HepG2 (cell line): ENCODE results near the gene COPA. TPM values are rescaled to one million over a fixed set of nuclear protein-coding genes. Genes with fewer than 3 reads are reported as not detected.
A peak's percentile ranks its signal among the peaks of the same experiment; 100 is the strongest.

Experiments
- ATAC-seq: fragments of 200-7000 bp; cut with Tn5 transposase; 3 replicates; pipeline ENCODE4 v1.9.1; 2020; ENCODE audit warnings: mild to moderate bottlenecking, moderate library complexity
- BruUV-seq: library from RNA; stranded (reverse); fragments of 400-500 nt; replicated peaks from 2 replicates; lab custom pipeline; 2021; lab: Mats Ljungman, UMichigan
- CTCF ChIA-PET: fragments of 300-600 bp; formaldehyde crosslinking; extraction: SDS; loops from one replicate; lab custom pipeline; 2021; ENCODE audit warnings: low total read pairs, inconsistent platforms, low intra/inter-chr PET ratio; lab: Yijun Ruan, JAX
- POLR2A ChIA-PET: fragments of 350-600 bp; sonication (Branson Sonifier 250); formaldehyde crosslinking; loops from one replicate; lab custom pipeline; 2020; ENCODE audit warnings: antibody characterized with exemption, inconsistent platforms; lab: Yijun Ruan, JAX
- DNase-seq: peaks from one replicate; pipeline ENCODE4 v3.0.0-alpha.2; 2015; ENCODE audit warnings: low spot score
- FAIRE-seq: peaks from 3 replicates; lab custom pipeline; 2011; peaks lifted over from hg19 to GRCh38; lab: Jason Lieb, UNC
- H2AFZ ChIP-seq: one replicate; pipeline ENCODE4 v1.6.1; 2011; ENCODE audit warnings: low read length, inconsistent platforms
- H3K27ac ChIP-seq: fragments of 300-600 bp; 3 replicates; pipeline ENCODE4 v1.8.0; 2011; ENCODE audit warnings: mixed run types, mild to moderate bottlenecking, mixed read lengths, low read length, inconsistent platforms; ENCODE audit not compliant: insufficient read depth; ENCODE audit errors: extremely low read length
- H3K27me3 ChIP-seq, 2 experiments: fragments of 200-600 bp in 1 of 2; 2 replicates in 1 of 2; 3 replicates in 1 of 2; pipeline versions ENCODE4 v1.6.0 to v1.8.0; 2011; ENCODE audit warnings: low read length in 2 of 2, mild to moderate bottlenecking in 2 of 2, moderate library complexity in 2 of 2, inconsistent platforms in 1 of 2; ENCODE audit not compliant: insufficient read depth in 2 of 2, control insufficient read depth in 1 of 2
- H3K36me3 ChIP-seq, 2 experiments: fragments of 200-600 bp in 1 of 2; replicated peaks in 1 of 2; 2 replicates in 1 of 2; 3 replicates in 1 of 2; pipeline versions ENCODE4 v1.5.1 to v1.8.0; 2011; ENCODE audit warnings: low read length in 2 of 2, inconsistent platforms in 1 of 2; ENCODE audit not compliant: insufficient read depth in 2 of 2, control insufficient read depth in 1 of 2
- H3K4me1 ChIP-seq: 2 replicates; pipeline ENCODE4 v1.5.1; 2012; ENCODE audit warnings: low read length, inconsistent platforms; ENCODE audit not compliant: insufficient read depth
- H3K4me2 ChIP-seq: 2 replicates; pipeline ENCODE4 v1.6.0; 2011; ENCODE audit warnings: low read depth, low read length, inconsistent platforms
- H3K4me3 ChIP-seq, 3 experiments: fragments of 200-600 bp in 1 of 3; sonication (generic), shearing (Covaris generic) in 1 of 3; replicated peaks in 1 of 3; 2 replicates each; pipeline ENCODE4 v1.5.1; 2011 to 2016; ENCODE audit warnings: low read length in 3 of 3, inconsistent platforms in 2 of 3, low read depth in 2 of 3, mild to moderate bottlenecking in 2 of 3, control low read depth in 1 of 3, mixed read lengths in 1 of 3; ENCODE audit not compliant: insufficient read depth in 1 of 3
- H3K79me2 ChIP-seq: one replicate; pipeline ENCODE4 v1.6.1; 2011; ENCODE audit warnings: low read length, inconsistent platforms; ENCODE audit not compliant: insufficient read depth
- H3K9ac ChIP-seq: 2 replicates; pipeline ENCODE4 v1.6.0; 2011; ENCODE audit warnings: mild to moderate bottlenecking, low read depth, low read length, inconsistent platforms; ENCODE audit not compliant: insufficient read depth
- H3K9me3 ChIP-seq: 2 replicates; pipeline ENCODE4 v1.5.1; 2012; ENCODE audit warnings: mild to moderate bottlenecking, low read length
- H4K20me1 ChIP-seq: 2 replicates; pipeline ENCODE4 v1.6.0; 2011; ENCODE audit warnings: inconsistent platforms, mild to moderate bottlenecking, low read length, moderate library complexity; ENCODE audit not compliant: insufficient read depth
- FOXP1 ChIP-seq, 2 experiments: fragments of 450-650 bp in 1 of 2; IDR thresholded peaks; 2 replicates each; pipeline ENCODE4 v1.6.1; 2017 to 2018; ENCODE audit warnings: antibody characterized with exemption in 1 of 2
- GFI1 ChIP-seq: sonication (generic); formaldehyde crosslinking; IDR thresholded peaks from 2 replicates; pipeline ENCODE4 v1.5.0; 2020; ENCODE audit warnings: missing genetic modification reagents, mild to moderate bottlenecking, borderline replicate concordance
- HDAC1 ChIP-seq: sonication (generic); formaldehyde crosslinking; IDR thresholded peaks from 2 replicates; pipeline ENCODE4 v1.5.1; 2020; ENCODE audit warnings: mild to moderate bottlenecking, missing genetic modification reagents
- HMG20B ChIP-seq: conservative IDR thresholded peaks from 2 replicates; pipeline ENCODE4 v1.6.1; 2016; ENCODE audit warnings: missing genetic modification reagents, missing compliant biosample characterization
- HOXA7 ChIP-seq: sonication (generic); formaldehyde crosslinking; IDR thresholded peaks from 2 replicates; pipeline ENCODE4 v1.8.1; 2022; ENCODE audit warnings: mild to moderate bottlenecking, missing genetic modification reagents, moderate library complexity
- KDM4B ChIP-seq: sonication (generic); formaldehyde crosslinking; IDR thresholded peaks from 2 replicates; pipeline ENCODE4 v1.4.0; 2020; ENCODE audit warnings: missing genetic modification reagents
- NBN ChIP-seq: fragments of 450-650 bp; conservative IDR thresholded peaks from 2 replicates; pipeline ENCODE4 v1.6.1; 2017
- SOX13 ChIP-seq, 3 experiments: fragments of 450-650 bp in 1 of 3; sonication (generic) in 1 of 3; formaldehyde crosslinking in 1 of 3; IDR thresholded peaks in 2 of 3; conservative IDR thresholded peaks in 1 of 3; 2 replicates each; pipeline versions ENCODE4 v1.5.0 to v1.6.1; 2016 to 2020; ENCODE audit warnings: antibody characterized with exemption in 1 of 3, mild to moderate bottlenecking in 1 of 3, missing compliant biosample characterization in 1 of 3, missing genetic modification reagents in 1 of 3, moderate library complexity in 1 of 3
- SOX5 ChIP-seq: IDR thresholded peaks from 2 replicates; pipeline ENCODE4 v1.6.1; 2016; ENCODE audit warnings: borderline replicate concordance
- SOX6 ChIP-seq, 2 experiments: fragments of 450-650 bp in 1 of 2; sonication (generic) in 1 of 2; formaldehyde crosslinking in 1 of 2; IDR thresholded peaks; 2 replicates each; pipeline versions ENCODE4 v1.4.0 to v1.6.1; 2017 to 2020; ENCODE audit warnings: antibody characterized with exemption in 1 of 2, mild to moderate bottlenecking in 1 of 2, missing genetic modification reagents in 1 of 2
- ZNF160 ChIP-seq: sonication (generic); formaldehyde crosslinking; IDR thresholded peaks from 2 replicates; pipeline ENCODE4 v1.8.0; 2022; ENCODE audit warnings: mild to moderate bottlenecking, inconsistent platforms, missing genetic modification reagents
- ZNF230 ChIP-seq: sonication (generic); formaldehyde crosslinking; IDR thresholded peaks from 2 replicates; pipeline ENCODE4 v1.4.0; 2020; ENCODE audit warnings: mild to moderate bottlenecking, missing genetic modification reagents
- WGBS: methylation state at CpG from one replicate; pipeline ENCODE4 v1.1.6; 2017; ENCODE audit warnings: low lambda C conversion rate; 5-methylcytosine and 5-hydroxymethylcytosine counted together
- in situ Hi-C: cut with HindIII; loops from 2 replicates; pipeline ENCODE4 v1.10.0; 2017; ENCODE audit warnings: low pct_unique_long_range_greater_than_20kb; ENCODE audit not compliant: extremely low pct_ligation_motif_present
- intact Hi-C: fragments of 100-400 bp; cut with micrococcal nuclease; formaldehyde crosslinking; loops from one replicate; pipeline ENCODE4 v1.10.0; 2022; ENCODE audit not compliant: unreplicated experiment
- polyA plus RNA-seq, 8 experiments: library from polyadenylated mRNA; depleted of rRNA in 3 of 8; stranded (reverse) in 7 of 8; unstranded in 1 of 8; fragments of >200 nt; fragmentation: Illumina TruSeq in 4 of 8; extraction: Trizol in 4 of 8; gene quantifications; 2 replicates each; pipeline versions ENCODE4 v1.2.1 to v1.2.3, GENCODE V29; 2011 to 2016; ENCODE audit warnings: low read depth in 4 of 8, missing spikeins in 1 of 8, mixed read lengths in 1 of 8; ENCODE audit not compliant: insufficient read depth in 1 of 8
- total RNA-seq, 5 experiments: library from RNA; depleted of rRNA; stranded (reverse); fragments of >200 nt; fragmentation: Illumina TruSeq; extraction: Trizol; gene quantifications; 2 replicates each; pipeline ENCODE4 v1.2.3, GENCODE V29; 2016; ENCODE audit warnings: low read depth in 1 of 5
- TF ChIP-seq, protein P1 (sequence below): sonication (generic); formaldehyde crosslinking; conservative IDR thresholded peaks from 2 replicates; pipeline ENCODE4 v1.4.0; 2020; ENCODE audit warnings: mild to moderate bottlenecking, missing genetic modification reagents, moderate library complexity
- TF ChIP-seq, protein P2 (sequence below): sonication (generic); IDR thresholded peaks from 2 replicates; pipeline ENCODE4 v1.6.1; 2016; ENCODE audit warnings: low read depth, borderline replicate concordance
- TF ChIP-seq, protein P3 (sequence below): sonication (generic); formaldehyde crosslinking; IDR thresholded peaks from 2 replicates; pipeline ENCODE4 v1.4.0; 2020; ENCODE audit warnings: missing genetic modification reagents
- TF ChIP-seq, protein P4 (sequence below): sonication (generic); formaldehyde crosslinking; IDR thresholded peaks from 2 replicates; pipeline ENCODE4 v1.5.1; 2020; ENCODE audit warnings: missing genetic modification reagents, mild to moderate bottlenecking, borderline replicate concordance

Gene COPA
- total and polyA plus RNA-seq, 2 of the 13 experiments (the other 11 are each of a cell fraction or from before 2014, with no cell fraction given) = 160 to 197 TPM

DNA sequence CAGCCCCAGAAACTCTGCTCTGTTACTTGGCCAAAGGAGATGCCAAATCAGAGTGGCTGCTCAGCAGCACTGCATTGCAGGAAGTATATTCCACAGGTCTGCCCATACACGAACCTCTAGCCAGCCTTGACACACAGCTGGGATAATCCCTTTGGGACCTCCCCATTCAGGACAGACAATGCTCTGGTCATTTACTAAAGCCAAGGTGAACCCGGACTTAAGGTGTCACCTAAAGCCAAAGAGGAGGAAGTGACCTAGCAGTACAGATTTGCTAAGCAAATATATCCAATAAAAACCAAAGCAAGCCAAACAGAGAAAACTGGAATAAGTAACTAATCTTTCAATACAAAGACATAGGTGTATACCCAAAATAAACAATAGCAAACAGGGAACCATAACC lies 27.7 kb downstream of the COPA start:
- no peak overlapping the region for H3K4me3 ChIP-seq
- H3K27ac ChIP-seq = no peak overlapping the region
- H3K27me3 ChIP-seq = no peaks in the 10 kb centered on the region
- DNase-seq = peak; percentile 65
- BruUV-seq = no TSS peak
- CTCF ChIA-PET = no interaction called here
- ATAC-seq = peak; percentile 78
- 0 out of 2 replicates have a peak, but pooled peaks cover 7% of the 10 kb centered on the region for H3K4me1 ChIP-seq
- in situ Hi-C loops = no loop called here
- no peaks in the 10 kb centered on the region for H3K9me3 ChIP-seq
- peaks cover 28% of the 10 kb centered on the region for H4K20me1 ChIP-seq
- no peak overlapping the region for H2AFZ ChIP-seq
- no peak for FAIRE-seq
- no peak overlapping the region for H3K4me2 ChIP-seq
- WGBS = 82% methylated on average over 2 of the region's 2 CpGs
- POLR2A ChIA-PET = no interaction called here
- peaks cover 32 to 87% of the 10 kb centered on the region in 2 experiments for H3K36me3 ChIP-seq
- H3K9ac ChIP-seq = no peak overlapping the region
- H3K79me2 ChIP-seq = peaks cover 22% of the 10 kb centered on the region
- no peak for TF ChIP-seq ZNF160 (CRISPR knock-in tag)
- no peak for TF ChIP-seq HDAC1 (CRISPR knock-in tag)
- peak; percentile 97 for TF ChIP-seq GFI1 (CRISPR knock-in tag)
- TF ChIP-seq NBN = no peak
- TF ChIP-seq ZNF230 (CRISPR knock-in tag) = no peak
- no peak for TF ChIP-seq SOX13 (IDR thresholded peaks at IDR 0.05)
- TF ChIP-seq SOX13 (CRISPR knock-in tag; conservative IDR thresholded peaks at IDR 0.05 in 1 of 2, IDR thresholded peaks at IDR 0.05 in 1 of 2) = peak in 1 of 2 experiments; percentile 72; a peak in 2 of 4 replicates
- TF ChIP-seq SOX5 (CRISPR knock-in tag) = 0 out of 2 replicates have a peak, but pooled peaks have one; percentile 22
- TF ChIP-seq, protein P1, sequence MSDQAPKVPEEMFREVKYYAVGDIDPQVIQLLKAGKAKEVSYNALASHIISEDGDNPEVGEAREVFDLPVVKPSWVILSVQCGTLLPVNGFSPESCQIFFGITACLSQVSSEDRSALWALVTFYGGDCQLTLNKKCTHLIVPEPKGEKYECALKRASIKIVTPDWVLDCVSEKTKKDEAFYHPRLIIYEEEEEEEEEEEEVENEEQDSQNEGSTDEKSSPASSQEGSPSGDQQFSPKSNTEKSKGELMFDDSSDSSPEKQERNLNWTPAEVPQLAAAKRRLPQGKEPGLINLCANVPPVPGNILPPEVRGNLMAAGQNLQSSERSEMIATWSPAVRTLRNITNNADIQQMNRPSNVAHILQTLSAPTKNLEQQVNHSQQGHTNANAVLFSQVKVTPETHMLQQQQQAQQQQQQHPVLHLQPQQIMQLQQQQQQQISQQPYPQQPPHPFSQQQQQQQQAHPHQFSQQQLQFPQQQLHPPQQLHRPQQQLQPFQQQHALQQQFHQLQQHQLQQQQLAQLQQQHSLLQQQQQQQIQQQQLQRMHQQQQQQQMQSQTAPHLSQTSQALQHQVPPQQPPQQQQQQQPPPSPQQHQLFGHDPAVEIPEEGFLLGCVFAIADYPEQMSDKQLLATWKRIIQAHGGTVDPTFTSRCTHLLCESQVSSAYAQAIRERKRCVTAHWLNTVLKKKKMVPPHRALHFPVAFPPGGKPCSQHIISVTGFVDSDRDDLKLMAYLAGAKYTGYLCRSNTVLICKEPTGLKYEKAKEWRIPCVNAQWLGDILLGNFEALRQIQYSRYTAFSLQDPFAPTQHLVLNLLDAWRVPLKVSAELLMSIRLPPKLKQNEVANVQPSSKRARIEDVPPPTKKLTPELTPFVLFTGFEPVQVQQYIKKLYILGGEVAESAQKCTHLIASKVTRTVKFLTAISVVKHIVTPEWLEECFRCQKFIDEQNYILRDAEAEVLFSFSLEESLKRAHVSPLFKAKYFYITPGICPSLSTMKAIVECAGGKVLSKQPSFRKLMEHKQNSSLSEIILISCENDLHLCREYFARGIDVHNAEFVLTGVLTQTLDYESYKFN (CRISPR knock-in tag) = 0 out of 2 replicates have a peak, but pooled peaks have one; percentile 24
- TF ChIP-seq KDM4B (CRISPR knock-in tag) = no peak
- no peak for TF ChIP-seq SOX6 (IDR thresholded peaks at IDR 0.05)
- peak; percentile 60; the same call in 1 of the 2 replicates for TF ChIP-seq SOX6 (CRISPR knock-in tag; IDR thresholded peaks at IDR 0.05)
- peak; percentile 73; the same call in 1 of the 2 replicates for TF ChIP-seq HMG20B (CRISPR knock-in tag)
- TF ChIP-seq, protein P2, sequence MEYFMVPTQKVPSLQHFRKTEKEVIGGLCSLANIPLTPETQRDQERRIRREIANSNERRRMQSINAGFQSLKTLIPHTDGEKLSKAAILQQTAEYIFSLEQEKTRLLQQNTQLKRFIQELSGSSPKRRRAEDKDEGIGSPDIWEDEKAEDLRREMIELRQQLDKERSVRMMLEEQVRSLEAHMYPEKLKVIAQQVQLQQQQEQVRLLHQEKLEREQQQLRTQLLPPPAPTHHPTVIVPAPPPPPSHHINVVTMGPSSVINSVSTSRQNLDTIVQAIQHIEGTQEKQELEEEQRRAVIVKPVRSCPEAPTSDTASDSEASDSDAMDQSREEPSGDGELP = peak; percentile 22; the same call in 1 of the 2 replicates
- TF ChIP-seq, protein P3, sequence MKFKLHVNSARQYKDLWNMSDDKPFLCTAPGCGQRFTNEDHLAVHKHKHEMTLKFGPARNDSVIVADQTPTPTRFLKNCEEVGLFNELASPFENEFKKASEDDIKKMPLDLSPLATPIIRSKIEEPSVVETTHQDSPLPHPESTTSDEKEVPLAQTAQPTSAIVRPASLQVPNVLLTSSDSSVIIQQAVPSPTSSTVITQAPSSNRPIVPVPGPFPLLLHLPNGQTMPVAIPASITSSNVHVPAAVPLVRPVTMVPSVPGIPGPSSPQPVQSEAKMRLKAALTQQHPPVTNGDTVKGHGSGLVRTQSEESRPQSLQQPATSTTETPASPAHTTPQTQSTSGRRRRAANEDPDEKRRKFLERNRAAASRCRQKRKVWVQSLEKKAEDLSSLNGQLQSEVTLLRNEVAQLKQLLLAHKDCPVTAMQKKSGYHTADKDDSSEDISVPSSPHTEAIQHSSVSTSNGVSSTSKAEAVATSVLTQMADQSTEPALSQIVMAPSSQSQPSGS (CRISPR knock-in tag) = no peak
- no peak for TF ChIP-seq FOXP1 (IDR thresholded peaks at IDR 0.05)
- peak; percentile 15; the same call in 1 of the 2 replicates for TF ChIP-seq FOXP1 (CRISPR knock-in tag; IDR thresholded peaks at IDR 0.05)
- no peak for TF ChIP-seq HOXA7
- TF ChIP-seq, protein P4, sequence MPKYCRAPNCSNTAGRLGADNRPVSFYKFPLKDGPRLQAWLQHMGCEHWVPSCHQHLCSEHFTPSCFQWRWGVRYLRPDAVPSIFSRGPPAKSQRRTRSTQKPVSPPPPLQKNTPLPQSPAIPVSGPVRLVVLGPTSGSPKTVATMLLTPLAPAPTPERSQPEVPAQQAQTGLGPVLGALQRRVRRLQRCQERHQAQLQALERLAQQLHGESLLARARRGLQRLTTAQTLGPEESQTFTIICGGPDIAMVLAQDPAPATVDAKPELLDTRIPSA (CRISPR knock-in tag) = no peak
- TF ChIP-seq, all 625 proteins: peak for 8
- intact Hi-C loops = no loop called here
